HEK293 (cell line): ENCODE results near the gene GAPDHS.

ENCODE experiments used
- CTCF ChIA-PET: fragments of 350-600 bp; formaldehyde crosslinking; extraction: SDS; loops from one replicate; lab custom pipeline; 2021; ENCODE audit warnings: antibody characterized with exemption; lab: Yijun Ruan, JAX
- POLR2A ChIA-PET: fragments of 300-600 bp; formaldehyde crosslinking; extraction: SDS; loops from one replicate; lab custom pipeline; 2020; ENCODE audit warnings: antibody characterized with exemption, inconsistent platforms; lab: Yijun Ruan, JAX
- H3K27ac ChIP-seq: fragments of 200-500 bp; sonication (Bioruptor generic); 2 replicates; pipeline ENCODE4 v1.5.1; 2014; ENCODE audit warnings: low read depth, low read length, control low read depth, inconsistent platforms; ENCODE audit errors: extremely low read depth
- H3K36me3 ChIP-seq, 2 experiments: fragments of 200-500 bp in 1 of 2; sonication (Bioruptor generic) in 1 of 2; 1 replicate in 1 of 2; 2 replicates in 1 of 2; pipeline ENCODE4 v1.5.1; 2014 to 2017; ENCODE audit warnings: inconsistent platforms in 2 of 2, low read length in 2 of 2; ENCODE audit not compliant: control insufficient read depth in 2 of 2, insufficient read depth in 1 of 2
- H3K4me1 ChIP-seq: fragments of 200-500 bp; sonication (Bioruptor generic); 2 replicates; pipeline ENCODE4 v1.5.1; 2014; ENCODE audit warnings: mild to moderate bottlenecking, low read length, inconsistent platforms; ENCODE audit not compliant: control insufficient read depth, insufficient read depth
- H3K4me3 ChIP-seq: 2 replicates; pipeline ENCODE4 v1.5.1; 2011; ENCODE audit warnings: low read depth, mild to moderate bottlenecking, control low read depth, low read length, moderate library complexity
- H3K9me3 ChIP-seq: fragments of 200-500 bp; sonication (Bioruptor generic); 2 replicates; pipeline ENCODE4 v1.5.1; 2014; ENCODE audit warnings: low read depth, low read length, inconsistent platforms; ENCODE audit not compliant: control insufficient read depth, insufficient read depth
- BCL6B ChIP-seq: fragments of 450-650 bp; formaldehyde crosslinking; IDR thresholded peaks from 2 replicates; pipeline ENCODE4 v1.5.1; 2017; ENCODE audit warnings: missing biosample characterization, missing genetic modification characterization
- HOXA7 ChIP-seq: sonication (generic); formaldehyde crosslinking; IDR thresholded peaks from 2 replicates; pipeline ENCODE4 v1.8.1; 2022; ENCODE audit warnings: missing genetic modification reagents, borderline replicate concordance
- IKZF3 ChIP-seq: fragments of 450-650 bp; IDR thresholded peaks from 2 replicates; pipeline ENCODE4 v1.5.0; 2018; ENCODE audit warnings: missing biosample characterization, mild to moderate bottlenecking, missing genetic modification characterization, moderate library complexity
- KLF10 ChIP-seq: fragments of 450-650 bp; IDR thresholded peaks from 2 replicates; pipeline ENCODE4 v1.5.1; 2018; ENCODE audit warnings: missing biosample characterization, mild to moderate bottlenecking, missing genetic modification characterization
- PRDM2 ChIP-seq: fragments of 450-650 bp; formaldehyde crosslinking; IDR thresholded peaks from 2 replicates; pipeline ENCODE4 v1.5.1; 2016; ENCODE audit warnings: missing biosample characterization, missing genetic modification characterization, borderline replicate concordance
- SCRT2 ChIP-seq: fragments of 450-650 bp; formaldehyde crosslinking; IDR thresholded peaks from 2 replicates; pipeline ENCODE4 v1.5.1; 2016; ENCODE audit warnings: missing biosample characterization, missing genetic modification characterization
- SP7 ChIP-seq: fragments of 450-650 bp; formaldehyde crosslinking; IDR thresholded peaks from 2 replicates; pipeline ENCODE4 v1.5.1; 2016; ENCODE audit warnings: missing biosample characterization, missing genetic modification characterization
- ZBTB1 ChIP-seq: fragments of 450-650 bp; formaldehyde crosslinking; IDR thresholded peaks from 2 replicates; pipeline ENCODE4 v1.5.1; 2016; ENCODE audit warnings: missing biosample characterization, missing genetic modification characterization
- ZEB2 ChIP-seq: fragments of 450-650 bp; formaldehyde crosslinking; IDR thresholded peaks from 2 replicates; pipeline ENCODE4 v1.5.1; 2016; ENCODE audit warnings: missing biosample characterization, missing genetic modification characterization
- ZFP69B ChIP-seq: fragments of 450-650 bp; formaldehyde crosslinking; IDR thresholded peaks from 2 replicates; pipeline ENCODE4 v1.5.1; 2016; ENCODE audit warnings: missing biosample characterization, missing genetic modification characterization
- ZNF223 ChIP-seq: fragments of 450-650 bp; formaldehyde crosslinking; IDR thresholded peaks from 2 replicates; pipeline ENCODE4 v1.5.1; 2016; ENCODE audit warnings: missing biosample characterization, missing genetic modification characterization
- ZNF274 ChIP-seq, 2 experiments: fragments of 200-500 bp in 1 of 2; fragments of 450-650 bp in 1 of 2; sonication (Bioruptor generic) in 1 of 2; formaldehyde crosslinking in 1 of 2; IDR thresholded peaks; 2 replicates each; pipeline versions ENCODE4 v1.5.1 to v1.6.1; 2014 to 2016; ENCODE audit warnings: borderline replicate concordance in 1 of 2, inconsistent platforms in 1 of 2, low read length in 1 of 2, missing biosample characterization in 1 of 2, missing genetic modification characterization in 1 of 2
- ZNF335 ChIP-seq: fragments of 450-650 bp; formaldehyde crosslinking; conservative IDR thresholded peaks from 2 replicates; pipeline ENCODE4 v1.5.1; 2016; ENCODE audit warnings: missing biosample characterization, missing genetic modification characterization
- ZNF341 ChIP-seq: fragments of 450-650 bp; formaldehyde crosslinking; IDR thresholded peaks from 2 replicates; pipeline ENCODE4; 2016; ENCODE audit warnings: low read depth, missing biosample characterization, missing genetic modification characterization
- ZNF391 ChIP-seq: fragments of 450-650 bp; formaldehyde crosslinking; IDR thresholded peaks from 2 replicates; pipeline ENCODE4 v1.5.1; 2016; ENCODE audit warnings: low read depth, missing biosample characterization, missing genetic modification characterization, borderline replicate concordance
- ZNF423 ChIP-seq: fragments of 450-650 bp; formaldehyde crosslinking; IDR thresholded peaks from 2 replicates; pipeline ENCODE4 v1.5.1; 2016; ENCODE audit warnings: missing biosample characterization, missing genetic modification characterization
- ZNF433 ChIP-seq: fragments of 450-650 bp; formaldehyde crosslinking; IDR thresholded peaks from 2 replicates; pipeline ENCODE4 v1.5.1; 2016; ENCODE audit warnings: missing biosample characterization, missing genetic modification characterization, low read depth
- ZNF585B ChIP-seq: fragments of 450-650 bp; formaldehyde crosslinking; IDR thresholded peaks from 2 replicates; pipeline ENCODE4 v1.5.1; 2016; ENCODE audit warnings: missing biosample characterization, missing genetic modification characterization
- ZNF624 ChIP-seq: fragments of 450-650 bp; formaldehyde crosslinking; IDR thresholded peaks from 2 replicates; pipeline ENCODE4 v1.5.1; 2017; ENCODE audit warnings: missing biosample characterization, missing genetic modification characterization
- ZNF677 ChIP-seq: fragments of 450-650 bp; IDR thresholded peaks from 2 replicates; pipeline ENCODE4 v1.5.0; 2018; ENCODE audit warnings: missing biosample characterization, mild to moderate bottlenecking, missing genetic modification characterization, moderate library complexity
- ZNF747 ChIP-seq: fragments of 450-650 bp; formaldehyde crosslinking; IDR thresholded peaks from 2 replicates; pipeline ENCODE4 v1.5.1; 2016; ENCODE audit warnings: missing biosample characterization, missing genetic modification characterization
- ZNF777 ChIP-seq: fragments of 450-650 bp; formaldehyde crosslinking; IDR thresholded peaks from 2 replicates; pipeline ENCODE4 v1.5.1; 2017; ENCODE audit warnings: missing biosample characterization, missing genetic modification characterization, borderline replicate concordance
- ZSCAN23 ChIP-seq: fragments of 450-650 bp; formaldehyde crosslinking; IDR thresholded peaks from 2 replicates; pipeline ENCODE4 v1.5.1; 2016; ENCODE audit warnings: missing biosample characterization, missing genetic modification characterization
- TF ChIP-seq, protein P1 (sequence below): fragments of 450-650 bp; formaldehyde crosslinking; IDR thresholded peaks from 2 replicates; pipeline ENCODE4 v1.5.1; 2016; ENCODE audit warnings: missing biosample characterization, missing genetic modification characterization

The GAPDHS gene

GRCh38 chr19:35557539-35558399 is 24.5 kb downstream of the GAPDHS start (continued):
- 0 out of 2 replicates have a peak, but pooled peaks have one; percentile 65 for TF ChIP-seq PRDM2
- no peak for TF ChIP-seq ZNF624 (tag by site-specific recombination)
- no peak for TF ChIP-seq ZNF391 (tag by site-specific recombination)
- TF ChIP-seq KLF10 (tag by site-specific recombination), result no peak; the same call in 1 of the 2 replicates
- TF ChIP-seq ZNF274 (IDR thresholded peaks at IDR 0.05; ENCODE audit: low read length), result no peak
- TF ChIP-seq ZNF274 (tag by site-specific recombination; IDR thresholded peaks at IDR 0.05; ENCODE audit: borderline replicate concordance), result no peak; the same call in 1 of the 2 replicates
- TF ChIP-seq BCL6B (tag by site-specific recombination), result no peak

DNA sequence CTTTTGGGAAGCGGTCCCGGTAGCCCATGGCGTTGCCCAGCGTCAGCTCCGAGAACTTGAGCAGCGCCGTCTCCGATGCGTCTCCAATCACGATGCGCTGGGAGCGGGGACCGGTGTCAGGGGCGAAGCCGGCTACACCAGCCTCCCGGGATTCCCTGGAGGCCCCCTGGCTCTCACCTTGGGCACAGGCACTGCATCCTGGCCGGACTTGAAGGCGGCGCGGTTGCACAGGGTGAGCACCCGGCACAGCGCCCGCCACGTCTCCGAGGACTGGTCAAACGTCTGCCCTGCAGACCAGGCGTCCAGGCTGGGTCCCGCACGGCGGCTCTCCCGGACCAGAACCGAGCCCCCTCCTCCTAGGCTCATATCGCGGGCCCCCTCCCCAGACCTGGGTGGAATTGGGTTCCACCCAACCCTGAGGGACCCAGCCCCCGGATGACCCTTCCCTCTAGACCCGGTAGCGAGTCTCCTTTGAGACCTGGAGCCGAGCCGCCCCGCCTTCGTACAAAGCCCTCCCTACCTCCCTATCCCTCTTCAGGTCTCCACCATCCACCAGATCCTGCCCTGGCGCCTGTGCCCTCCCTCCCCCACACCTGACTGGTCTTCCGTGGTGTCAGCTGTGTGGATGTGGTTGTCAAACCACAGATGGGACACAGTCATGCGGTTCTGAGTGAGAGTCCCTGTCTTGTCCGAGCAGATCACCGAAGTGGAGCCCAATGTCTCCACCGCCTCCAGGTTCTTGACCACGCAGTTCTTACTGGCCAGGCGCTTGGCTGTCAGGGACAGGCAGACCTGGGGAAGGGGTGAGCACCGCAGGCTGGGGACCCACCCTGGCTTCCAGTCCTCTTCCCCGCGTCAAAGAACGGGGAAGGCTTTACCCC is 25.4 kb downstream of the GAPDHS start:
- POLR2A ChIA-PET, result interaction anchor here (0.5 to 2.1 kb wide), 14 partner anchors 10 to 187 kb away, joined by 3 to 12 read pairs (median 4); partner anchors contain the start of genes COX6B1, HAUS5, PSENEN and RBM42
- TF ChIP-seq SCRT2 (tag by site-specific recombination), result 0 out of 2 replicates have a peak, but pooled peaks have one; percentile 33
- no peak for TF ChIP-seq ZFP69B (tag by site-specific recombination)
- no peak for TF ChIP-seq ZNF274 (IDR thresholded peaks at IDR 0.05; ENCODE audit: low read length)
- peak; percentile 46; the same call in 1 of the 2 replicates for TF ChIP-seq ZNF274 (tag by site-specific recombination; IDR thresholded peaks at IDR 0.05; ENCODE audit: borderline replicate concordance)
- TF ChIP-seq HOXA7 (CRISPR knock-in tag), result no peak
- no peak for TF ChIP-seq ZNF747 (tag by site-specific recombination)
- TF ChIP-seq IKZF3 (tag by site-specific recombination), result 0 out of 2 replicates have a peak, but pooled peaks have one; percentile 54
- TF ChIP-seq ZEB2, result peak; percentile 64; the same call in 1 of the 2 replicates
- 0 out of 2 replicates have a peak, but pooled peaks have one; percentile 29 for TF ChIP-seq ZSCAN23 (tag by site-specific recombination)
- TF ChIP-seq ZNF777 (tag by site-specific recombination), result peak; percentile 56; the same call in 1 of the 2 replicates
- TF ChIP-seq SP7 (tag by site-specific recombination), result no peak
- no peak for TF ChIP-seq ZNF585B (tag by site-specific recombination)
- TF ChIP-seq, protein P1, sequence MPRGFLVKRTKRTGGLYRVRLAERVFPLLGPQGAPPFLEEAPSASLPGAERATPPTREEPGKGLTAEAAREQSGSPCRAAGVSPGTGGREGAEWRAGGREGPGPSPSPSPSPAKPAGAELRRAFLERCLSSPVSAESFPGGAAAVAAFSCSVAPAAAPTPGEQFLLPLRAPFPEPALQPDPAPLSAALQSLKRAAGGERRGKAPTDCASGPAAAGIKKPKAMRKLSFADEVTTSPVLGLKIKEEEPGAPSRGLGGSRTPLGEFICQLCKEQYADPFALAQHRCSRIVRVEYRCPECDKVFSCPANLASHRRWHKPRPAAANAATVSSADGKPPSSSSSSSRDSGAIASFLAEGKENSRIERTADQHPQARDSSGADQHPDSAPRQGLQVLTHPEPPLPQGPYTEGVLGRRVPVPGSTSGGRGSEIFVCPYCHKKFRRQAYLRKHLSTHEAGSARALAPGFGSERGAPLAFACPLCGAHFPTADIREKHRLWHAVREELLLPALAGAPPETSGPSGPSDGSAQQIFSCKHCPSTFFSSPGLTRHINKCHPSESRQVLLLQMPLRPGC (tag by site-specific recombination), result 0 out of 2 replicates have a peak, but pooled peaks have one; percentile 9
- peak; percentile 54; the same call in 1 of the 2 replicates for TF ChIP-seq ZNF223 (tag by site-specific recombination)
- no peak for TF ChIP-seq ZNF433 (tag by site-specific recombination)
- TF ChIP-seq ZNF335 (tag by site-specific recombination), result peak; percentile 91
- TF ChIP-seq ZBTB1 (tag by site-specific recombination), result no peak
- 0 out of 2 replicates have a peak, but pooled peaks have one; percentile 36 for TF ChIP-seq ZNF677 (tag by site-specific recombination)
- TF ChIP-seq ZNF341 (tag by site-specific recombination), result peak; percentile 23; the same call in 1 of the 2 replicates
- 0 out of 2 replicates have a peak, but pooled peaks have one; percentile 39 for TF ChIP-seq ZNF423 (tag by site-specific recombination)

More for the DNA sequence above, 25.4 kb downstream of the GAPDHS start:
- Histone ChIP-seq H3K27ac (no peak overlapping the region), H3K4me1 (peaks cover 10% of the 10 kb centered on the region), H3K9me3 (no peaks in the 10 kb centered on the region; the same call in 1 of the 2 replicates), H3K36me3 (no peaks in the 10 kb centered on the region), H3K4me3 (no peak overlapping the region)
- CTCF ChIA-PET, result interaction anchor here (0.6 to 4.7 kb wide), 10 partner anchors 11 to 264 kb away, joined by 3 to 53 read pairs (median 4); partner anchors contain the start of gene COX6B1
